ENCODE results near the gene SCFD2.
"Not testable (repeated sequence)": the region's sequence is repeated elsewhere in the genome, so short reads cannot be mapped to it uniquely, and the experiment has no call there.

The SCFD2 gene

DNA sequence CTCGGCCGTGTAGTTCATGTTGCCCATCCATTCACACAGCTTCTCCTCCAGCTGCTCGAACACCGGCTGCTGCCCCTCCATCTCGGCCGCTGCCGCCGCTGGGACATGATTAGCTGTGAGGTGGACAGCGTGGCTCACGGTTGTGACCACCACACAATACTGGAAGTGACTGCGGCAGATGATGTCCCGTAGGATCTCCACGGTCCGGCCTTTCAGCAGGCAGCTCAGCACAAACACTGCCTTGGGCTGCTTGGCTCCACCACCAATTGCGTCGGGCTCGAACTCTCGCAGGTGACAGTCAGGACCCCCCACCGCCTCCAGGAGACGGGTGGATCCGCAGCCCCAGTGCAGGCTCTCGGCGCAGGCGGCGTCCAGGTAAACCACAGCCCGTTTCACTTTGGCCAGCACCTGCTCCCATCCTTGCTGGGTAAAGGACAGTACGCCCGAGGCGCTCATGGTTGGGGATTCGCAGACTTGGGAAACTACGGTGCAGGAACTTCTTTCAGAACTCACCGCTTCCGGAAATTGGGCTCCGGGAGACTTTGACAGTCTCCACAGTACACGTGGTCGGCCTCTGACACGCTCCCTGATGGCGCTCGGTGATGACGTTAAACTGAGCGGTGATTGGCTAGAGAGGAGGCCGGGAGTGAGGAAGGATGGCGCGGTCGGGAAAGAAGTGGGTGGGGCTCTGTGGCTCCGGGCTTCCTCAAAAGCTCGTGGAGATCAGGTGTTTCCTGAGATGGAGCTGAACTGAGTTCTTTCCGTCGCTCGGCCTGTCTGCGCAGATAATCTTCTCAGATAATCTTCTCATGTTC lies at the start of gene SCFD2:
TSS of gene SCFD2 (minus strand) at position 576 of the 815 bp plus-strand sequence.
- DNase-seq, result peak; percentile 100
- in situ Hi-C loops (cut with MboI; ENCODE audit: low pct_unique_long_range_greater_than_20kb, low sequenced_read_pairs), result no loop called here

DNA sequence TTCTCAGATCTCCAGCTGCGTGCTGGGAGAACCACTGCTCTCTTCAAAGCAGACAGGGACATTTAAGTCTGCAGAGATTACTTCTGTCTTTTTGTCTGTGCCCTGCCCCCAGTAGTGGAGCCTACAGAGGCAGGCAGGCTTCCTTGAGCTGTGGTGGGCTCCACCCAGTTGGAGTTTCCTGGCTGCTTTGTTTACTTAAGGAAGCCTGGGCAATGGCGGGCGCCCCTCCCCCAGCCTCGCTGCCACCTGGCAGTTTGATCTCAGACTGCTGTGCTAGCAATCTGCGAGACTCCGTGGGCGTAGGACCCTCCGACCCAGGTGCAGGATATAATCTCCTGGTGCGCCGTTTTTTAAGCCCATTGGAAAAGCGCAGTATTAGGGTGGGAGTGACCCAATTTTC lies 43.6 kb upstream of the SCFD2 start:
- DNase-seq, result peak; percentile 9
- in situ Hi-C loops (cut with MboI; ENCODE audit: low pct_unique_long_range_greater_than_20kb, low sequenced_read_pairs), result not testable (repeated sequence)

DNA sequence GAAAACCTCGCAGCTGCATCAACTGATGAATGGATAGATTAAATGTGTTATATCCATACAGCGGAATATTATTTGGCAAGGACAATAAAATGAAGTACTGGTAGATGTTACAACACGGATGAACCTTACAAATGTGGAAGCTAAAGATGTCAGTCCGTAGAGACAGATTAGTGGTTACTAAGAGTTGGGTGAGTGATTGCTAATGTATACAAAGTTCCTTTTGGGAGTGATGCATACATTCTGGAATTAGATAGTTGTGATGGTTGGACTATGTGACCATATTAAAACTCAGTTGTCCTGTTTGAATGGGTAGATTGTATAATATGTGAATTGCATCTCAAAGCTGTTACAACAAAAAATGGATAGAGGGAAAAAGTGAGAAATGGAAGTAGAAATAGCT lies 14.4 kb upstream of the SCFD2 start:
- in situ Hi-C loops (cut with MboI; ENCODE audit: low pct_unique_long_range_greater_than_20kb, low sequenced_read_pairs), result no loop called here

DNA sequence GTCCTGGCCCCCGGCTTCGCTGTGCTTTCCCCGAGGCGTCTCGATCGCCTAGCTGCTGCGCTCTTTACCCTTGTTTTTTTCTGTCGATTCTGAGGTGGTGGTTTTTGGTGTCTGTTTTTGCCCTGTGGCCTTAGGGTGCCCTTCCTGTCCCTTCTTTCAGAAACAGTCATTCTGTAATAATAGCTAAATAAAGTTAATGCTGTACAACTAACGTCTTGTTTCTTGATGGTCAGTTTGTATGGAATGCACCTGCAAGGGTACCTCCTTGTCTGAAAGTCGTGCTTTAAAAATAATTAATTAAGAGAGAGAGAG lies 12.3 kb upstream of the SCFD2 start:
- no peak for DNase-seq
- in situ Hi-C loops (cut with MboI; ENCODE audit: low pct_unique_long_range_greater_than_20kb, low sequenced_read_pairs), result no loop called here

More for the DNA sequence above, 14.4 kb upstream of the SCFD2 start:
- no peak for DNase-seq

GRCh38 chr4:53377319-53378170 lies 11.7 kb upstream of the SCFD2 start, which contains the start of gene FIP1L1:
TSS of gene FIP1L1 (plus strand) at chr4:53377641. CDS start at chr4:53377839, 198 bp downstream.
- in situ Hi-C loops (cut with MboI; ENCODE audit: low pct_unique_long_range_greater_than_20kb, low sequenced_read_pairs), result no loop called here
- DNase-seq, result peak; percentile 94

GRCh38 chr4:53376900-53377299 lies 11.0 kb upstream of the SCFD2 start:
- in situ Hi-C loops (cut with MboI; ENCODE audit: low pct_unique_long_range_greater_than_20kb, low sequenced_read_pairs), result no loop called here
- peak; percentile 49 for DNase-seq

GRCh38 chr4:53374777-53375258 lies 9.0 kb upstream of the SCFD2 start:
- in situ Hi-C loops (cut with MboI; ENCODE audit: low pct_unique_long_range_greater_than_20kb, low sequenced_read_pairs), result no loop called here

GRCh38 chr4:53371843-53372521 lies 6.1 kb upstream of the SCFD2 start:
- in situ Hi-C loops (cut with MboI; ENCODE audit: low pct_unique_long_range_greater_than_20kb, low sequenced_read_pairs), result no loop called here

More at GRCh38 chr4:53374777-53375258, 9.0 kb upstream of the SCFD2 start:
- no peak for DNase-seq

DNA sequence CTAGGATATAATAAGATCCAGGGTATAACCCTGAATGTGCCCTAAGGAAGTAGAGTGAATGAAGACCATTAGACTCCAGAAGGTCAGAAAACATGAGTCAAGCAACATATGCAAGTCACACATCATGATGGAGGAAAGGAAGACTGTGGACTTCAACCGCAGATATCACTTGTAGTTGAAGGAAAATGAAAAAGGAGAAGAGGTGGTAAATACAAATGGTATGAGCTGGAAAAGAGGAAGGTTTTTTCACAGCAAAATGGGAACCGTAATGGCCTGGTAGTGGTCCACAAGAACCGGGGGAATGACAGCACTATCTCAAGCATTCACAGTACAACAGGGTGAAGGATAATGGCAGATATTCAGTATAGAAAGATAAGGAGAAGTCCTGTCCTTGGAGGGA lies 5.2 kb upstream of the SCFD2 start:
- peak; percentile 41 for DNase-seq
- in situ Hi-C loops (cut with MboI; ENCODE audit: low pct_unique_long_range_greater_than_20kb, low sequenced_read_pairs), result no loop called here

More at GRCh38 chr4:53371843-53372521, 6.1 kb upstream of the SCFD2 start:
- no peak for DNase-seq

- no peak for DNase-seq
- in situ Hi-C loops (cut with MboI; ENCODE audit: low pct_unique_long_range_greater_than_20kb, low sequenced_read_pairs), result no loop called here
Observed at GRCh38 chr4:53367721-53368120, 1.9 kb upstream of the SCFD2 start.

GRCh38 chr4:53366301-53366716 lies 448 bp upstream of the SCFD2 start:
- in situ Hi-C loops (cut with MboI; ENCODE audit: low pct_unique_long_range_greater_than_20kb, low sequenced_read_pairs), result no loop called here
- no peak for DNase-seq

DNA sequence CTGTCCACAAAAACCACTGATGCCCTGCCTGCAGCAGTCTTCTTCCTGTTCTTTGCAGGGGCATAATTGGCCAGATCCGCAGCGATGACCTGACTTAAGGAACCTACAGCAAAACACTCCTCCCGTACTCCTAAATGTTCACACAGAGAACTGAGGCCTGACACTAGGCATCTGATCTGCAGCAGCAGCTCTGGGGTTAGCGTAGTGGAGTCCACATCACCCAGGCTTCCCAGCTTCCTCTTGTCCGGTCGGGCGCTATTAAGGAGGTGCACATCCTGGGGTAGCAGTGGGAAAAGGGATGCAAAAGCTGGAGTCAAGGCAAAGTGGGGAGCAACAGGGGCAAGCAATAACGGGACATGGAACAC lies 758 bp downstream of the SCFD2 start:
- DNase-seq, result peak; percentile 61
- in situ Hi-C loops (cut with MboI; ENCODE audit: low pct_unique_long_range_greater_than_20kb, low sequenced_read_pairs), result no loop called here

- DNase-seq, result no peak
- in situ Hi-C loops (cut with MboI; ENCODE audit: low pct_unique_long_range_greater_than_20kb, low sequenced_read_pairs), result no loop called here
Observed at GRCh38 chr4:53364624-53365023, 1.2 kb downstream of the SCFD2 start.

- in situ Hi-C loops (cut with MboI; ENCODE audit: low pct_unique_long_range_greater_than_20kb, low sequenced_read_pairs), result no loop called here
- no peak for DNase-seq
Observed at GRCh38 chr4:53362093-53362492, 3.8 kb downstream of the SCFD2 start.

DNA sequence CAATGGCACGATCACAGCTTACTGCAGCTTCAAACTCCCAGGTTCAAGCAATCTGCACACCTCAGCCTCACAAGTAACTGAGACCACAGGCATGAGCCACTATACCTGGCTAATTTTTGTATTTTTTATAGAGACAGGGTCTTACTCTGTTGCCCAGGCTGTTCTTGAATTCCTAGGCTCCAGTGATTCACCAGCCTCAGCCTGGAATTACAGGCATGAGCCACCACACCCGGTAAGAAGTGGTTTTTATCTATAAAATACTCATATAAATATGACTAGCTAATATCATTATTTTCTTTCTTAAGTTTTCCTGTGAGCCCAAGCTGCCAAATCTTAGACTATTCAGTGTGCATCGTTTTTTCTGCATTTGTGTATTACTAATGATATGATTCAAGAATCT lies 4.4 kb downstream of the SCFD2 start:
- in situ Hi-C loops (cut with MboI; ENCODE audit: low pct_unique_long_range_greater_than_20kb, low sequenced_read_pairs), result no loop called here
- no peak for DNase-seq

DNA sequence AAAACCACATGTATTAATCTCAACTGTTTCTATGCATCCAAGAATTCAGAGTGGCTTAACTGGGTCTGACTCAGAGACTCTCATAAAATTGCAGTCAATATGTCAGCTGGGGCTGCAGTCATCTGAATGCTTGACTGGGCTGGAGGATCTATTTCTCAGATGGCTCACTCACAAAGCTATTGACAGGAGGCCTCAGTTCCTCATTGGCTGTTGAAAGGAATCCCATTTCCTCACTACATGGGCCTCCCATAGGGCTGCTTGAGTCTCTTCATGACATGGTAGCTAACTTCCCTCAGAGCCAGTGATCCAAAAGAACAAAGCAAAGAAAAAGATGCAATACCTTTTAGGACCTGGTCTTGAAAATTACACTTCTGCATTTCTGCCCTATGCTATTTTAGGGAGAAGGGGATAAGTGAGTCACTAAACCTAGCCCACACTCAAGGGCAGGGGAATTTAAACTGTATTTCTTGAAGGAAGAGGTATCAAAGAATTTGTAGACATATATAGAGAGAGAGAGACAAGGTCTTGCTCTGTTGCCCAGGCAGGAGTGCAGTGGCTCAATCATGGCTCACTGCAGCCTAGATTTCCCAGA lies 9.8 kb downstream of the SCFD2 start:
- DNase-seq, result peak; percentile 31
- in situ Hi-C loops (cut with MboI; ENCODE audit: low pct_unique_long_range_greater_than_20kb, low sequenced_read_pairs), result no loop called here

DNA sequence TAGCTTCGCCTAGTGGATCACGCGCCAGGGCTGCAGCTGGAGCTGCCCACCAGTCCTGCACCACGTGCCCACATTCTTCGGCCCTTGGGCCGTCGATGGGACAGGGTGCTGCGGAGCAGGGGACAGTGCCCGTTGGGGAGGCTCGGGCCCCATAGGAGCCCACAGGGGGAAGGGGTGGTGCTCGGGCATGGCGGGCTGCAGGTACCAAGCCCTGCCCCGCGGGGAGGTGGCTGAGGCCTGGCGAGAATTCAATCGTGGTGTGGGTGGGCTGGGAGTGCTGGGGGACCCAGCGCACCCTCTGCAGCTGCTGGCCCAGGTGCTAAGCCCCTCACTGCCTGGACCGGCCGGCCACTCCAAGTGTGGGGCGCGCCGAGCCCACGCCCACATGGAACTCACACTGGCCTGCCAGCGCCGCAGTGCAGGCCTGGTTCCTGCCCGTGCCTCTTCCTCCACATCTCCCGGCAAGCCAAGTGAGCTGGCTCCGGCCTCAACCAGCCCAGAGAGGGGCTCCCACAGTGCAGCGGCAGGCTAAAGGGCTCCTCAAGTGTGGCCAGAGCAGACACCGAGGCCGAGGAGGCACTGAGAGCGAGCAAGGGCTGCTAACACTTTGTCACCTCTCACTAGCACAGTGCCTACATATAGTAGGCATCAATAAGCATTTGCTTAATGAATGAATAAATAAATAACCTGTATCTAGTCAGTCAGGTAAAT lies 11.7 kb downstream of the SCFD2 start:
- DNase-seq, result no peak
- in situ Hi-C loops (cut with MboI; ENCODE audit: low pct_unique_long_range_greater_than_20kb, low sequenced_read_pairs), result no loop called here

GRCh38 chr4:53349091-53349491 lies 16.8 kb downstream of the SCFD2 start:
- in situ Hi-C loops (cut with MboI; ENCODE audit: low pct_unique_long_range_greater_than_20kb, low sequenced_read_pairs), result no loop called here
- DNase-seq, result no peak

DNA sequence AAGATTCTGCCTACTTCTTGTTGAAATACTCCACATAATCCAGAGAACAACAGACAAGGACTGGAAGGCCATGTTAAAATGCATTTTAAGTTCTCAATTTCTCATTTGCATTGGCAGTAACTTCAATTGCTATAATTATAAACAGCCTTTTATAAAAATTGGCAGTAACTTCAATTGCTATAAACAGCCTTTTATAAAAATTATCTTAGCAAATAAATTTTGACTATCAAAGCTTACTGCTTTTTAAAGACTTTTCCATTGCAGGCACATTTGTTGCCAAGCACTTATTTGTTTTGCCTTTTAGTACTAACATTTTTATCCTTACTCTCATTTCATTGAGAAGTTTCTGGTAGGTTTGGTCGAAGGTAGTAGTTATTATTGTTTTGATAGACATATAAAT lies 17.8 kb downstream of the SCFD2 start:
- in situ Hi-C loops (cut with MboI; ENCODE audit: low pct_unique_long_range_greater_than_20kb, low sequenced_read_pairs), result no loop called here
- DNase-seq, result no peak

All from KBM-7 (cell line).